ENCODE measurements around the gene IGSF23.

DNA sequence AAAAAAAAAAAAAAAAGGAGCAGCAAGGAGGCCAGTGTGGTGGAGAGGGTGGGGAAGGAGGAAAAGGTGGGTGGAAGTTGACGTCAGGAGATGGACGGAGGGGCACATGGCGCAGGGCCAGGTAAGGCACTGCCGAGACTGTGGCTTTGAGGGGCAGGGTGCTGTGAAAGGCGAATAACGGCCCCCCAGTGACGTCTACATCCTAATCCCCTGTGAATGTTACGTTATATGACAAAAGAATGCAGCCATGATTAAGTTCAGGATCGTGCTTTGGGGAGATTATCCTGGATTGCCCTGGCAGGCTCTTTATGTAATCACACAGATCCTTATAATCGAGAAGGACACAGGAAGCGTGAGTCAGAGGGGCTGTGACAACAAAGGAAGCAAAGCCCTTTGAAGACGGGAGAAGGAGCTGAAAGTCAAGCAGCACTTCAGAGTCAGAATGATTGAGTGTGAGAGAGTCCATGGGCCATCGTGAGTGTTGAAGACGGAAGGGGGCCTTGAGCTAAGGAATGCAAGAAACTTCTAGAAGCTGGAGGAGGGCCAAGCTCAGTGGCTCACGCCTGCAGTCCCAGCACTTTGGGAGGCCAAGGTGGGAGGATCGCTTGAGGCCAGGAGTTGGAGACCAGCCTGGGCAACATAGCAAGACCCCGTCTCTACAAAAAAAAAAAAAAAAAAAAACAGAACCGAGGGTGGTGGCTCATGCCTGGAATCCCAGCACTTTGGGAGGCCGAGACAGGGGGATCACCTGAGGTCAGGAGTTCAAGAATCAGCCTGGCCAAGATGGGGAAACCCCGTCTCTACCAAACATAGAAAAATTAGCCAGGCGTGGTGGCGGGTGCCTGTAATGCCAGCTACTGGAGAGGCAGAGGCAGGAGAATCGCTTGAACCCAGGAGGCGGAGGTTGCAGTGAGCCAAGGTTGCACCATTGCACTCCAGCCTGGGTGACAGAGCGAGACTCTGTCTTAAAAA is 71.8 kb downstream of the IGSF23 start:
- TF ChIP-seq, protein P1, sequence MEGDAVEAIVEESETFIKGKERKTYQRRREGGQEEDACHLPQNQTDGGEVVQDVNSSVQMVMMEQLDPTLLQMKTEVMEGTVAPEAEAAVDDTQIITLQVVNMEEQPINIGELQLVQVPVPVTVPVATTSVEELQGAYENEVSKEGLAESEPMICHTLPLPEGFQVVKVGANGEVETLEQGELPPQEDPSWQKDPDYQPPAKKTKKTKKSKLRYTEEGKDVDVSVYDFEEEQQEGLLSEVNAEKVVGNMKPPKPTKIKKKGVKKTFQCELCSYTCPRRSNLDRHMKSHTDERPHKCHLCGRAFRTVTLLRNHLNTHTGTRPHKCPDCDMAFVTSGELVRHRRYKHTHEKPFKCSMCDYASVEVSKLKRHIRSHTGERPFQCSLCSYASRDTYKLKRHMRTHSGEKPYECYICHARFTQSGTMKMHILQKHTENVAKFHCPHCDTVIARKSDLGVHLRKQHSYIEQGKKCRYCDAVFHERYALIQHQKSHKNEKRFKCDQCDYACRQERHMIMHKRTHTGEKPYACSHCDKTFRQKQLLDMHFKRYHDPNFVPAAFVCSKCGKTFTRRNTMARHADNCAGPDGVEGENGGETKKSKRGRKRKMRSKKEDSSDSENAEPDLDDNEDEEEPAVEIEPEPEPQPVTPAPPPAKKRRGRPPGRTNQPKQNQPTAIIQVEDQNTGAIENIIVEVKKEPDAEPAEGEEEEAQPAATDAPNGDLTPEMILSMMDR (IDR thresholded peaks at IDR 0.05): no peak
- TF ChIP-seq POLR2A (IDR thresholded peaks at IDR 0.05): no peak
